Fibroblast of skin of back (primary cell): ENCODE data around the gene SLC16A3.

Source experiments
- DNase-seq: peaks from one replicate; pipeline ENCODE4 v3.0.0-alpha.2; 2013

The SLC16A3 gene

DNA sequence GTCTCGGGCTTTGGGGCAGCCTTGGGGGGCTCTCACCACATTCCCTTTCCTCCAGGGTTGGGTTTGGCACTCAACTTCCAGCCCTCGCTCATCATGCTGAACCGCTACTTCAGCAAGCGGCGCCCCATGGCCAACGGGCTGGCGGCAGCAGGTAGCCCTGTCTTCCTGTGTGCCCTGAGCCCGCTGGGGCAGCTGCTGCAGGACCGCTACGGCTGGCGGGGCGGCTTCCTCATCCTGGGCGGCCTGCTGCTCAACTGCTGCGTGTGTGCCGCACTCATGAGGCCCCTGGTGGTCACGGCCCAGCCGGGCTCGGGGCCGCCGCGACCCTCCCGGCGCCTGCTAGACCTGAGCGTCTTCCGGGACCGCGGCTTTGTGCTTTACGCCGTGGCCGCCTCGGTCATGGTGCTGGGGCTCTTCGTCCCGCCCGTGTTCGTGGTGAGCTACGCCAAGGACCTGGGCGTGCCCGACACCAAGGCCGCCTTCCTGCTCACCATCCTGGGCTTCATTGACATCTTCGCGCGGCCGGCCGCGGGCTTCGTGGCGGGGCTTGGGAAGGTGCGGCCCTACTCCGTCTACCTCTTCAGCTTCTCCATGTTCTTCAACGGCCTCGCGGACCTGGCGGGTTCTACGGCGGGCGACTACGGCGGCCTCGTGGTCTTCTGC is 8.4 kb downstream of the SLC16A3 start:
- DNase-seq, result no peak

DNA sequence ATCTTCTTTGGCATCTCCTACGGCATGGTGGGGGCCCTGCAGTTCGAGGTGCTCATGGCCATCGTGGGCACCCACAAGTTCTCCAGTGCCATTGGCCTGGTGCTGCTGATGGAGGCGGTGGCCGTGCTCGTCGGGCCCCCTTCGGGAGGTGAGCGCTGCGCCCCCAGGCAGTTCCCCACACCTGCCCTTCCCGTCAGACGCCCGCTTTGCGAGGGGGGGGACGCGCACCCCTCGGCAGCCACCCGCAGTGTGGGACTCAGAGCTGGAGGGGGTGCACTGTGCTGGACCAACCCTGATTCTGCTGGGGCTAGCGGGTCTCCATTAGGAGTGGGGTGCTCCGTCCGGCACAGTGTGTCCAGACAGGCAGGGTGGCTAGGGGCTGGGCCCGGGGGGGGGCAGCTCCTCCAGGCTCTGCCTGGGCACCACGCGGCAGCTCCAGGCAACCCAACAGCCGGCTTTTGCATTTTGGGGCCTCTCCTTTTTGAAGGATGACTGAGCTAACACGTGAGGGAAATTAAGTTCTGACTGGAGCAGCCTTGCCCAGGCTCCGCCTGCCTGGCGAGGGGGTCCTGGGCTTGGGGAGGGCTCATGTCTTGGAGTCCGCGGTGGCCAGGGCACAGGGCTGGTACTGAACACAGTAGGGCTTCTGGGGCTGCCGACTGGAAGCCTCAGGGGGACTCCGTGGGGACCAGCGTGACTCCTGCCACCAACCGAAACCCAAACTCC is 9.1 kb downstream of the SLC16A3 start:
- DNase-seq, result no peak

DNA sequence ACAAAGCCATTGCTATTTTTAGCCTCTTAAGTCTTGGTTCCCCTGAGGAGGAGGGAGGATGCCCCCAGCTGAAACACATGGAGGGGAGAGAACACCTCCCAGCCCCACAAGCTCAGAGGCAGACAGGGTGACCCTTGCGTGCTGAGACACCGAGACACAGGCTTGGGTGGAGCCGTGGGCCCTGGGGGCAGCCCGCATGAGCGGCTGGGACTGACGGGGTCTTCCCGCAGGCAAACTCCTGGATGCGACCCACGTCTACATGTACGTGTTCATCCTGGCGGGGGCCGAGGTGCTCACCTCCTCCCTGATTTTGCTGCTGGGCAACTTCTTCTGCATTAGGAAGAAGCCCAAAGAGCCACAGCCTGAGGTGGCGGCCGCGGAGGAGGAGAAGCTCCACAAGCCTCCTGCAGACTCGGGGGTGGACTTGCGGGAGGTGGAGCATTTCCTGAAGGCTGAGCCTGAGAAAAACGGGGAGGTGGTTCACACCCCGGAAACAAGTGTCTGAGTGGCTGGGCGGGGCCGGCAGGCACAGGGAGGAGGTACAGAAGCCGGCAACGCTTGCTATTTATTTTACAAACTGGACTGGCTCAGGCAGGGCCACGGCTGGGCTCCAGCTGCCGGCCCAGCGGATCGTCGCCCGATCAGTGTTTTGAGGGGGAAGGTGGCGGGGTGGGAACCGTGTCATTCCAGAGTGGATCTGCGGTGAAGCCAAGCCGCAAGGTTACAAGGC is 9.8 kb downstream of the SLC16A3 start:
- peak; percentile 89 for DNase-seq

DNA sequence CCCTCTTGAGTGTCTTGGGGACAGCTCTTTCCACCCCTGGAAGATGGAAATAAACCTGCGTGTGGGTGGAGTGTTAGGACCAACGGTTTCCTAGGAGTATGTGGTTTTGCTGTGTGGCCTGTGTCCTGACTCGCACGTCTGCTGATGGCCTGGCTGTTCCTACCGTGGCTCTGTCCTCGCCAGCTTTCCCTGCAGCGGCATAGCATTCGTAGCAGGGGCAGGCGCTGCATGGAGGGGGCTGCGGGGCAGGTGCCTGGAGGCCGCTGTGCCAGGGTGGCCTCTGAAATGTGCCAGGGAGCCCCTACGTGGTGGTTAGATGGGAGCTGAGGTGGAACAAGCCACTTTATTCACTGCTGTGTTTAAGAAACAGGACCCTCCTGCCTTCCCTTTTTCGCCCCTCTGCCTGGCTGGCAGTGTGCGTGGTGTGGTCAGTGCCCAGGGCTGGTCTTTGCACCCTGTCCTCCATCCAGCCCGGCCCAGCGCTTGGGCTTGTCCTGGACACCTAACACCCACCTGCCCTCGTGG is 10.6 kb downstream of the SLC16A3 start:
- no peak for DNase-seq

DNA sequence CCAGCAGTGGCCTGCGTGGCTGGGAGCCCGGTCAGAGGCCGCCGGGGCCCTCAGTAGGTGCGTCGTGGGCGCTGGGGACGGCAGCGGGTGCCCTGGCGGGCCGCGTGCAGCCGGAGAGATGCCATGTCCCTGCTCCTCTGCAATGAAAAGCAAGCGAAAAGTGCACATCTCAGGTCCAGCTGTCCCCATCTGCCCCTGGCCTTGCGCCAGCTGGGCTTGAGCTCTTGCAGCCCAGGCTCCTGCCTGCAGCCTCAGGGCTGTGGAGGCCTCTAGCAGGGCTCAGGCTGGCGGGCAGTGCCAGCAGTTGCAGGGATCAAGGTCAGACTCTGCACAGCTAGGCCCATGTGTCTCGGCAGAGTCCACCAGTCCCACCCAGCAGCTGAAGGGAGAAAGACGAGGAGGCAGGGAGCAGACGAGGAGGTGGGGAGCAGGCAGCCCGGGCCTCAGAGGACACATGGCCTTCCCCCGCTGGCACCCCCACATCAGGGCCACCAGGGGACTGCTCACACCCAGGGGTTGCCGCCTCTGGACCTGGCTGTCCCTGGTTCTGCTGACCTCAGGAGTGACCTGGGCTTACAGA is 11.2 kb downstream of the SLC16A3 start:
- no peak for DNase-seq

DNA sequence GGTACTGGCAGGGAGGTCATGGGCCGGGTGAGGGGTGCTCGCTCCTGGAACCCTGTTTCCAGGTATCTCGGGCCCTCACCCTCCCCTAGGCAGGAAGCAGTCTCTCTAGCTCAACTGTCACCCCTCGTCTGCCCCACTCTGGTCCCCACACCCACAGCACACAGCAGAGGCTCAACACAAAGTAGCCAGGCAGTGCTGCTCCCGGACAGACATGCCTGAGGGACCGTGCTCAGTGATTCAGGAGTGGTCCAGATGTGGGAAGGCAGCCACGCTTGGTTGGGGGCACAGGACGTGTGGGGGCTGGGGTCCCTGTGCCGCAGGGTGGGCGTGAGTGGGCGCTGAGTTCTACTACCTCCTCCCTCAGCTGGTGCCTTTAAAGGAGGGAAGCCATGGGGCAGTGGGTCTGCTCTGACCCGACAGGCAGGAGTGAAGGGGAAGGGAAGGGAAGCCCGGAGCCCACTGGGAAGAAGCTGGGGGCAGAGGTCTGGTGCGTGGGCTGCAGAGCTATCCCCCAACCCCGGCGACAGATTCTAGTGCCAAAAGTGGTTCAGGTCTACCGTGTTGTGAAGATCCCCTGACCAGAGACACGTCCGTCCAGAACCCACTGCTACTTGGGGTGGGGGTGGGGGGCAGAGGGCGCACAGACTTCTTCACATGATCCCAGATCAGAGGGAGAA is 11.8 kb downstream of the SLC16A3 start:
- DNase-seq, result no peak

DNA sequence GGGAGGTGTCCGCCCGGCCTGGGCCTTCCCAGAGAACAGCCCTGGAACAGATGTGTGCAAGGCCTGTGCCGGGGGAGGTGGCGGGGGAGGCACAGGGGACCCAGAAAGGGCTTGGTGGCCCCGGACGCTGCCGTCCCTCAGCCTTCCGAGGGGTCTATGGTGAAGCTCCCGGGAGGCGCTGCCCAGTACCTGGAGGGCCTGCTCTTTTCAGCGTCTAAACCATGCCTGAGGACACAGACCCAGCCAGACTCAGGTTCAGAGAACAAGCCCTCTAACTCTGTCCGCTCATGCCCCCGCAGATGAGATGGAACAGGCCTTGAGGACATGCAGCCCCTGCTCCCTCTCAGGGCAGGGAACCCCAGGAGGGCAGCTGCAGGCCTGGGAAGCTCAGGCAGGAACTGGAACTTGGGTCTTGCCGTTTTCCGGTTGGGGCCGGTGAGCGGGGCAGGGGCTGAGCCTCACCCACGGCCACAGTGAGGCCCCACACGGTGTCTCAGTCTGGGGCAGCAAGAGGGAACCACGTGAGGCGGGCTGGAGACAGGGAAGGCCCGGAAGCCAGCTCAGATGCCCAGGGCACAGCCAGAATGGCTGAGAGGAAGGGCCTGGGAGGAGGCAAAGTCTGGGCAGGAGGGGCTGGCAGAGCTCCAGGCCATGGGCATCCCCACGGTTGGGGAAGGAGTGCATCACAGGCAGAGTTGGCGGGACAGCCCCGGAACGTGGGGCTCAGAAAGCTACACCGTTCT is 12.5 kb downstream of the SLC16A3 start:
- DNase-seq, result peak; percentile 80

DNA sequence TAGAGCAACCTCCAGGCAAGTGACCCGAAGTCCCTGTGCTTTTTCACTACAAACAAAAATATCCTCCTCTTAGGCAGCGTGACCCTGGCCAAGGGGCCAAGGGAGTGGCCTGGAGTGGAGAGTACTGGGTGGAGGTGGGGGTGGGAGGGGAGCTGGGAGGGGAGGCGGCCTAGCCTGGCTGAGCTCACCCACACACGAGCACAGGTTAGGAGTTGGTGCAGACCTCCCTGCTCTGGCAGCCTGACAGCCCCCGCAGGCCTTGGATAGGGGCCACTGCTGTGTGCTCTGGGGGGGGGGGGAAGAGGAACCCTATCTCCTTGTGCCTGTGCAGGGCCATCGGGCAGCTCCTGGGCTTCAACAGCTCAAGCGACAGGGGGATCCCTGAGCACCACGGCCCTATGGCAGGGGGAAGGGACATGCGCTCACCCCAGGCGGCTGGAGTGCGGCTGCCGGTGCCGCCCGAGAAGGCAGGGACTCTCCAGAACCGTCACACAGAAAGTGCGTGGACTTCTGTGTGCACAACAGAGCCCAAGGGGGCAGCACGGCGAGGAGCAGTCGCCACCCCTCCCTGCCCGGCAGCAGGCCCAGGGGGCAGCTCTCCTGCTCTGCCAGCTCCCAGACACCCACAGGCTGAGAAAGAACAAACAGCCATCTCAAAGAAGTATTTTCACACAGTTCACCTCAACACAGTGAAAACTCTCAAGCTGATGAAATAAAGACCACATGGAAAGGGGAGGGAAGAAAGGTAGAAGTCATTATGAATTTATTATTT is 13.3 kb downstream of the SLC16A3 start:
- DNase-seq, result no peak

DNA sequence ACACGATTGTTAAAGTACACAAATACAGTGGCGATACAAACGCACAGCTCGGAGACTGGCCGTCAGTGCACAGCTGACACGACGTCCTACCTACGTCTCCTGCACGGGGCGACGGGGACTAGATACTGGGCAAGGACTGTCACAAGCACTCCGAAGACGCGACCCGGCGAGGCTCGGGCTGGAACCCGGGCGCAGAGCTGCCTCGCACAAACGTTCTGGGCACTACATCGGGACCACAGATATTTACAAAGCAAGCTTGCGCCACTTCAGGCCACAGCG is 13.8 kb downstream of the SLC16A3 start:
- no peak for DNase-seq

DNA sequence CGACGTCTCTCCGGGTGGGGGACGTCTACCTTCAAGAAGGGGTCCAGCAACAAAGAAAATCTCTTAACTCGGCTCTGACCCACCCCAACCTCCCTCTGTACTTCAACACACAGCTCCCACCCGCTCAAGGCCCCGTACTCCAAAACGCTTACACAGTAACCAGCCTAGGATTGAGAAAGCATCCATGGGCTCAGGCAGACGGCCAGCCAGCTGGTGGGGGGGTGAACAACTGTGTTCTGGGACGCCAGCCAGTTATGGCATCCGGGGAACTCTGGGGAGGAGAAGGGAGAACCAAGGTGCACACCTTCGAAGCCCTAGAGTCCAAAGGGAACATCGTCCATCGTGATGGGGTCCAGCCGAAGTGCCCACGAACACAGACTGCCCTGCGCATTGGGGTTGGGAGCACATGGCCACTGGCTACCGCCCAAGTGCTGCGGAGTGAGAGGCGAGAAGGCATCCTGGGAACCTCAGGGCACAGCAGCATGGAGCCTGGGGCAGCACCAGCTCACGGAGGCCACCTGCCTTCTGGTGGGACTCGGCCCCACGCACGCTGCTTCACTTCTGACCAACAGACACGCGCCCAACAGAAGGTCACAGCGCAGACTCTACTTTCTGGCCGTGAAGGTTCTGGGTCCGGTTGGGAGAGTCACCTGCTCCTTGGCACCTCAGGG is 14.3 kb downstream of the SLC16A3 start:
- DNase-seq, result peak; percentile 75

DNA sequence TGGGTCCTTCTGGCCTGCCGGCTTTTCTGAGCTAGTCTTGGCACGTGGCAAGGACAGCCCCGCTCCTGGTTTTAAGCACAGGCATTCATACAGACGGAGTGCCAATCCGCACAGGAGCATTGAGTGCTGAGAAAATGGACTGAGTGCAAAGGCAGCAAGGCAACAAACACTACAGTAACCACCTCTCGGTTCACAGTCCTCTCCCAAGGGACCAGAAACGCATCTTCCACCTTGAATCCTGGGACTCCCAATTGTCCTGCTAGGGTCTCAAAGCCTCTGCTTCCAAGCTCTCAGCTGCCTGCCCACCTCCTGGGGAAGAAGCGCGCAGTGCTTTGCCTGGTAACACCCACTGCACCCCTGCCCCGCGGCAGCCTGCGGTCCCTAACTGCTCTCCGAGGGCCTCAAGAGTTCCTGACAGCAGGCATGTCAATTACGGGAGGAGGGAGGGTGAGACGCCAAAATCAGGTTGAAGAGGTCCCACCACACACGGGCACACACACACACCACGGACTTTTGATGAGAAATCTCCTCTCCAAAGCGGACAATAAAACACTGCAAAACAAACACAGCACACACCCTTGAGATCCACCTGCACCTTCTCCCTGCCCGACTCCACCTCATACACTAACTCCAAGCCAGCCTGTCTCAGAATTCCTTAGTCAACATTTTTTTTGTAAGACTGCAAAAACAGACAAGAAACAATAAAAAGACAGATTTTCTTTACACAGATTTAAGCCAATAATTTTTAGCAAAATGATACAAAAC is 15.0 kb downstream of the SLC16A3 start:
- DNase-seq, result no peak

DNA sequence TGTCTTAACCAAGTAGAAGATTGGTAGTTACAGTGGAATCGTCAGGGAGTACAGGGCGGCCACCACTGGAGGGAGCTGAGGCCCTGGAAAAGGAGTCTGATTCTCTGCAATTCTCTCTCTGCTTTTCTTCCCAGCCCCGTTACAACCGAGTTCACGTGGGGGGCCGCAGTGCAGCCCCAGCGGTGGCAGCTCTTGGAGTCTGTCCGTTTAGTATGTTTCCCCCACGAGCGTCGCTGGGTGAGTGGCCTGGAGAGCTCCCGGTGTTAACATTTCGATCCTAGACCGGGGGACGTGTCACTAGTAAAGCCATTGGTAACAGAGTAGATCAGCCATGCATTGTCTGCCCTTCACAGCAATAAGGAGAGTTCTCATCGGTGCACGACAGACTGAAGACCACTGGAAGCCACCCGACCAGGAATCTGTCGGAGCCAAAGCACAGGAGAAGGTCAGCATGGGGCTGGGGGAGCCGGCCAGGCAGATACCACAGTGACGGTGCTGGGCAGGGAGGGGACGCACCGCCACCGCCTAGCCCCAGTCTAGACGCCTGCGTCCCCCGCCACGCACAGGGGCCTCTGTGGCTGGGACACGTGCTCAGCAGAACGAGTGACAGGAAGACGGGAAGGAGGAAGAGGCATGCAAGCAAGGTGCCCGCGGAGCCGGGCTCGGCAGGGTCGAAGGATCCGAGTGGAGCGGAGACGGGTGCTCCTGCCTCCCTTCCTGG is 15.7 kb downstream of the SLC16A3 start:
- DNase-seq, result no peak

DNA sequence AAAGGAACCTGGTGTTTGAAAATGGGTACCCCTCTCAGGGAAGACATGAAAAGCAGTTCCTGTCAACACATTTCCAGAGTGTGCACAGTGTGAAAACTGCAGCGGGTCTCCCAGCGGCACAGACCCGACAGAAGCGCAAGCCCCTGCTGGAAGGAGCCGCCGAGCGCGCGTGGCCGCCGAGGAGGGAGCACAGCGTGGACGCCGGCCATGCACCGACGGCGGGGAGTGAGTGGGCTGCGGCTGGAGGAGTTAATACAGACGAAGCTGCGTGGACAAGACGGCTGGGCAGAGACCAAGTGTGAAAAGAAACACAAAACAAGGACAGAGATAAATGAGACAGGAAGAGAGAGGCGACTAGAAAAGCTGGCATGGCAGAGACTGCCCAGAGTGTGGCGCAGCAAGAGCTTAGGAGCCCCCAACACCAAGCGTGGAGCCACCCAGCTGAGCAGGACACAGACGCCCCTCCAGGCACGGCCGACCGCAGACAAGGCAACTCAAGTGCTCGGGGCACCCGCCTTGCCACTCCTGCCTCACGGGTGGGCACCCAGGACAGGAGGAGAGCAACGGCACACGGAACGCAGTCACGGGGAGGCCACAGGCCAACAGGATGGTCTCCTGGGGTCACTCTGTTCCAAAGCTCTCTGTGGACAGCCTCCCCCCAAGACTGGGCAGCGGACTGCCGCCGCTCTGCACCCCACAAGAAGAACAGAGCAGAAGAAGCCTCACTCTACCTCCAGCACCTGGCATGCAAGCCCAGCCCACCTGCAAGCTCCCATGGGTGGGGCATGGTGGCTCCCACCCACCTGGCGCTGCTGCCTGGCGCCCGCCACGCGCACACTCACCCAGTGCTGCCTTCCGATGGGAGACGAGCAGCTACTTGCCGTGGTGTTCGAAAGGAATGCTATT is 16.5 kb downstream of the SLC16A3 start:
- DNase-seq, result no peak

DNA sequence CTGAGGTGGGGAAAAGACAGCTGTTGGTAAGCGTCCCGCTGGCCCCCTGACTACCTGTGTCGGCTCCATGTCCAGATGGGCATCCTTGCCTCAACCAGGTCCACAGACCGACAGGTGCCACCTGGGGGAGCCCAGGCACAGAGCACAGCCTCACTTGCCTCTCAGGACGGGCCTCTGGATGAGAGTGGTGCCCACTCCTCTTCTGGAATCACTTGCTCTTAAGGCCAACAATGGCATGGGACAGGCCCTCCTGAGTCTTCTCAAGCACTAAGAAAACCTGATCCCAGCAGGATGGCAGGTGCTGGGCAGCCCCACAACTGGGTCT is 17.2 kb downstream of the SLC16A3 start:
- DNase-seq, result no peak

DNA sequence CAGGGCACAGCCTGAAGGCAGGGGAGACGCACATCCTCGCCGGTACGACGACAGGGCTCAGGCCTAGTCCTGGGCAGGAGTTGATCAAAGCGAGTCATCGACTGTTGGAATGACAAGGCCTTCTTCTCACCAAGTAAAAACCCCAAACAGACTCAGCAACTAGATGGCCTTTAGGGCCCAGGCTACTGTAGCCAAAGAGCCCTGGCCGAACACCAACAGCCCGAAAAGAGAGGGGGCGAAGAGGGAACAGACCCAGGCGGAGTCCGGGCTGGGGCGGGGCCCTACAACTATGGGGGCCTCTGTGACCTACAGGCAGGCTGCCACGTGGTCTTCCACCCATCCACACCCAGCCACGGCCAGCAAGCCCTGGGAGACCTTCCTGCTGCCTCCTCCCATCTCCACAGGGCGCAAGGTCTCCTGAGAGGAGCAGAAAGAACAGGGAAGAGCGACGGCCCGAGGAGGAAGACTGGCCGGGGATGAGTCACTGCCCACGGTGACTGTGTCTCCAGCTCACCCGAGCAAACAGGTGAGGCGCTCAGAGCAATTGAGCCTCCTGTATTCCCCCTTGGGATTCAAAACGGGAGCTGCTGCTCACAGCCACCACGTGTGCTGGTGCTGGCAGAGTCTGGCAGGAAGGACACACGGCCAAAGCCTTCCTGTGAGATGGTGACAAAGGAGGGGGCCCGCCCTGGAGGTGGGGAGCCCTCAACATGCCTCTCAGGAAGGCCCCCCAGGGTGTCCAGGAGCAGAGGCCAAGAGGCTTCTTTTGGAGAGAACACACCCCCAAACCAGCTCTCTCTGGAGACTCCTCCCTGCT is 17.7 kb downstream of the SLC16A3 start:
- DNase-seq, result peak; percentile 75

DNA sequence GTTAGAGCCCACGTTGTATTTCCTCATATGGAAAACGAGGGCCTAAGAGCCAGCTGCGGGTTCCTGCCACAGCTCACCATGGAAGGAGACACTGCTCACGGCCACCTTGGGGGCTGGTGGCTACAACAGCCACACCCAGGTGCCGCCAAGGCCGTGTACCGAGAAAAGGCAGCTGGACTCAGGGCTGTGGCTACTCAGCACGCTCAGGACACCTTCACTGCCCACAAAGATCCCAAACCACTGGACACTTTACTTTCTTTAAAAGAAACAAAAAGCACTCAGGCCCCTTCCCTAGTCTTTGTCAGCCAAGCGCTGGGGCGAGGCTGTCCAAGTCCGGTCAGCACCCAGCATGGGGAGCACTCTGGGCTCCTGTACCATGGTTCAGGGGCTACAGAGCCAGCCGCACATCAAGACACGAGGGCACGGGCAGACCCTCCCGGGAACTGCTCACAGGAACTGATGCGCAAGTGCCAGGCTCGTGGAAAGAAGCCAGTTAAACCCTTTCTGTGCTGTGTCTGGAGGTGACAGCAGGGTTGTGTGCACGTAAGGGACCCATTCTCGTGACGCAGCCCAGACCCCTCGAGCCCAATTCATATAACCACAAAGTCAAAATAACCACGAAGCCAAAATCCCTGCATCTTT is 18.5 kb downstream of the SLC16A3 start:
- no peak for DNase-seq
